HG03432 (cell line): ENCODE measurements around the gene MAN1C1.

Experiments
- ATAC-seq: cut with Tn5 transposase; IDR thresholded peaks from one replicate; pipeline ENCODE4 v1.9.1; 2021; ENCODE audit warnings: mild to moderate bottlenecking, moderate library complexity; ENCODE audit not compliant: unreplicated experiment

Gene MAN1C1

DNA sequence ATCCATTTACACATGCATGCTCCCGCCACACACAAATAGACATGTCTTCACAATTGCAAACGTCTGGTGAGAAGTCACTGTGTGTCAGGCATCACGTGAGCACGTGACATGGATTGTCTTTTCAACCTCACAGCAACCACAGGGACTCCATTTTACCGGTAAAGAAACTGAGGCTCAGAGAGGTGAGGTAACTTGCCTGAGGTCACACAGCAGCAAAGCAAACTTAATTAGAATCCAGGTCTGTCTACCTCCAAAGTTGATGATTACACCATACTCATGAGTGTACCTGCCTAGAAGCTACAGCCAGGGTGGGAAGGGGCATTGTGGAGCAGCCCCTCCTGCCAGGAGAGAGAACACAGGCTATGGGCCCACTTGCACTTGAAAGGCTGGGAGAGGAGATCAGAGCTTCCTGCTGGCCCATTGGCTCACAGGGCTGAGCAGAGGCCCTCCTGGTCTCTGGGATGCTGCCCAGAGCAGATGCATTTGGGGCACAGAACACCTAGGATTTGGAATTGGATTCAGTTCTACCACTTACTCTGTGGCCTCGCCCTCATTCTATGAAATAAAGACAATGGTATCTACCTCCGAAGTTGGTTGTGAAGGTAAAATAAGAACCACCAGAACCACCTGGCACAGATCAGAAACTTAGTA is 139.0 kb downstream of the MAN1C1 start:
- ATAC-seq = no peak

DNA sequence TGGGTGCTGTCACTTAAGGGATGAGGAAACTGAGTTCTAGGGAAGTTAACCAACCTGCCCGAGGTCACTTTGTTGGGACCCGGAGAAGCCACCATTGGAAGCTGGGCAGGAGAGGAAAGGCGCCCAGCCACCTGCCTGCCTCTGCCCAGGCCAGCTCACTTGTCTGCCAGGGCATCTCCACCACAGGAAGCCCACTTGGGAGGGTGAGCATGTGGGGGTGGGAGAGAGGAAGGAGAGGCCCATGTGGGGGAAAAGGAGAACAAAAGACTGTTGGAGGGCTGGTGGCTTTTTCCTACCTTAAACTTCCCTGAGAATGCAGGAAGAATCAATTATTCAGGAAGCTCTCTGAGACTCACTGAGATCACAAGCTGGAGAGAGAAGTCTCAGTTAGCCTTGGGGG is 139.6 kb downstream of the MAN1C1 start:
- no peak for ATAC-seq

DNA sequence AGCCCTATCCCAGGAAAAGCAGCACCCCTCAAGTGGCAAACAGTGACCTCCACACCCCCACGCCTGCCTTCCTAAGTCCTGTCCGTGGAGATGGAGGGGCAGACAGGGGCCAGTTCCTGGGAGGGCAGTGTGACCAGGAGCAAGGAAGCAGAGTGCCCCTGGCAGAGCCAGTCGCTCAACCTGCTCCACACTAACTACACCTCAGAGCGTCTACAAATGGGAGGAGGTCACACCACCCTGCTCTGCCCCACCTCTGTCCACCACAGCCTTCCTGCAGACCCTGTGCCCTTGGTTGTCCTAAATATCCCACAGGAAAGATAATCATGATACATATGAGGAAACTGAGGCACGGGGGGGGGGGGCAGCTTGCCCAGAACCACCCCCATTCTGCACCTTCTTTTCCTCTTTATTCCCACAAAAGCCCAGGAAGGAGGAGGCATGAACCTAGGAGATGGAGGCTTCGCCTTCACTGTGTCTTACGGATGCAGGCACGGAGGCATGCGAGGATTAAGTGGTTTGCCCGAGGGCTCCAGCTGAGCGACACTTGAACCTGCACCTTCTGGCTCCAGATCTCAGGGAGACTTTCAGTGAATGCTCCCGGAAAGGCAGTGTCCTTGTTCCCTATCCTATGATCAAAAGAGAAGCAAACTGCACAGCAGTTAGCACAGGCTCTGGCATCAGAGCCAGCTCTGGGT is 140.7 kb downstream of the MAN1C1 start:
- ATAC-seq = no peak

DNA sequence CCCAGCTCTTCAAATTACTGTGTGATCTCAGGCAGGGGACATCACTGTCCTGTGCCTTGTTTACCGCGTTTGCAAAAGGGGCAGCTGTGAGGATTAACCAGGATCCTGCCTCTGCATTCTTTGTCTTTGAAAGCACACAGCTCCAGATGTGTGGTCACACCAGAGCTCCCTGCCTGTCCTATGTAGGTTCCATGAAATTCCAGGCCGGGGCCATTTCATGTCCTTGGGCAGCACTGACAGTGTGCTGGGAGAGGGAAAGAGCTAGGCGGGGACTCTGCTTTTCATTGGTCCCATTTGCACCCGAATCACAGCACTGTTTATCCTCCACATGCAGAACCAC is 141.2 kb downstream of the MAN1C1 start:
- no peak for ATAC-seq

DNA sequence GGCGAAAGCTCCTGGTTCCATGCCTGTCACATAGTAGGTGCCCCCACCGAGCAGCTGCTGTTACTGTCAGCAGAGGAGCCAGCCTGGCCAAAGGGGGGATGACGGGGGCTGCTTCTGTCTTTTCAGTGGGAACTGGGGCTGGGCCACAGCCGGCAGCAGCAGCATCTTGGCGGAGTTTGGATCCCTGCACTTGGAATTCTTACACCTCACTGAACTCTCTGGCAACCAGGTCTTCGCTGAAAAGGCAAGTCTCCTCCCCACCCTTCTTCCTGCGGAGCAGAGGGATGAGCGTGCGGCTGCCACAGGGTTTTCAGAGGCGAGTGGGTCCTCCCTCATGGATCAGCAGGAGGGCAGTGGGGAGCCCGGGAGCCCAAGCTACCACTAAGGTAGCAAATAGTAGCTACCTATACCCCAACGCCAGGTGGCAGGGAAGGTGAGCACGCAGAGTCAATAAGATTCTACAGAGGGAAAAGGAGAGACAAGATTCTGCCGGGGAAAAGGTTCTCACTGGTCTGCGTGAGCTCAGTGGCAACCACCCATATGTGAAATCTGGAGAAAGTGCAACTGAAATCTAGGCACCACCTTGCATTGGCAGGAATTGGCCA is 142.0 kb downstream of the MAN1C1 start:
- no peak for ATAC-seq

DNA sequence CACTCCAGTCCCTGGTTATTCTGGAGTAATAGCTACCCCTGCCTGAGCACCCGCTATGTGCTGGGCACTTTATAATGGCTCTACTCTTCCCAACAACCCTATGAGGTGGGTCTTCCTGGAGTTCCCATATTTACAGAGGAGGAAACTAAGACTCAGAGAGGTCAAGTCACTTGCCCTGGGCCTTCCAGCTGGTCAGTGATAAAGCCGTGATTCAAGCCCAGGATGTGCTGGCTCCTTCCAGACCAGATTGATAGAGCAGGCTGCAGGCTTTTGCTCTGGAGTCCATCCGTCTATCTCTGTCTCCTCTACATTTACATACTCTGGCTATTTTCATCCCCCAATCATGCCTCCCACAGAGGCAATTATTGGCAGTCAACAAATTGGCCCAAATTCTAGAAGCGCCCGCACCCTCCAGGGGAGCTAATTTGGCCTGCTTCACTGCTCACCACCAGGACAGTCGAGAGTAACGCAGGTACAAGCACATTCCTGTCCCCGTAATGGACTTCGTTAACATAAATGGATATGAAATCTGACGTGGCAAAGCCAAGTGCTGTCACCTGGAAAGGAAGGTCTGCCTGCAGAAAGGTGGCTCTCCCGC is 143.6 kb downstream of the MAN1C1 start:
- no peak for ATAC-seq

DNA sequence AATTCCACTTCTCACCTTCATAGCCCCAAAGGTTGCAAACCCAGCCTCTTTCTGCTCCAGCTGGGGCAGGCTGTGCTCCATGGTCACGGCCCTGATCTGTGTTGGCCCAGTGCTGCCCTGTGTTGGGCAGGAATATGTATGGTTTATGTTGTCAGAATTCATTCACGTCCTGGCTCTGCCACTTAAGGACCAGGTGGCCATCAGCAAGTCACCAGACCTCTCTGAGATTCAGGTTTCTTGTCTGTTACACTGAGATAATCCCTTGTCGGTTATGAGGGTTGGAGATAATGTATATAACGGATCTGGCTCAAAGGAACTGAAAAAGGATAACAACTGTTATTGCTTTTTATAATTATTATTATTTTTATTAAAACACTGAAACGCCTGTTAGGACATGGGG is 144.3 kb downstream of the MAN1C1 start:
- ATAC-seq = no peak

DNA sequence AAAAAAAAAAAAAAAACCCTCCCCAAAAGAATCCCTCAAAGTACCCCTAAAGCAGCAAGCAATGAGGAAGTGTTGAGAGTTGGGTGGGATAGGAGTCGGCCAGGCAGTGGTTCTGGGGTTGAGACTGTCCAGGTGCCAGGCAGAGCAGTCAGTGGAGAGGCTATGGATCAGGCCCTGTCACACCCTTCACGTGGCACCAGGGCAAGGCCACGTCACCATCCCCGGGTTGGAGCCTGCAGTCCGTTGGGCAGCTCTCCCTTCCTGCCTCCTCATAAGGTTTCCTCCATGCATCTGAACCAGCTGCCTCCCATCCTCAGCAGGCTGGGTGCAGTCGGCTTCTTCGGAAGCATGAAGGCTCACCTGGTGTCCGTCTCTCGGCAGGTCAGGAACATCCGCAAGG is 146.9 kb downstream of the MAN1C1 start:
- ATAC-seq = no peak

DNA sequence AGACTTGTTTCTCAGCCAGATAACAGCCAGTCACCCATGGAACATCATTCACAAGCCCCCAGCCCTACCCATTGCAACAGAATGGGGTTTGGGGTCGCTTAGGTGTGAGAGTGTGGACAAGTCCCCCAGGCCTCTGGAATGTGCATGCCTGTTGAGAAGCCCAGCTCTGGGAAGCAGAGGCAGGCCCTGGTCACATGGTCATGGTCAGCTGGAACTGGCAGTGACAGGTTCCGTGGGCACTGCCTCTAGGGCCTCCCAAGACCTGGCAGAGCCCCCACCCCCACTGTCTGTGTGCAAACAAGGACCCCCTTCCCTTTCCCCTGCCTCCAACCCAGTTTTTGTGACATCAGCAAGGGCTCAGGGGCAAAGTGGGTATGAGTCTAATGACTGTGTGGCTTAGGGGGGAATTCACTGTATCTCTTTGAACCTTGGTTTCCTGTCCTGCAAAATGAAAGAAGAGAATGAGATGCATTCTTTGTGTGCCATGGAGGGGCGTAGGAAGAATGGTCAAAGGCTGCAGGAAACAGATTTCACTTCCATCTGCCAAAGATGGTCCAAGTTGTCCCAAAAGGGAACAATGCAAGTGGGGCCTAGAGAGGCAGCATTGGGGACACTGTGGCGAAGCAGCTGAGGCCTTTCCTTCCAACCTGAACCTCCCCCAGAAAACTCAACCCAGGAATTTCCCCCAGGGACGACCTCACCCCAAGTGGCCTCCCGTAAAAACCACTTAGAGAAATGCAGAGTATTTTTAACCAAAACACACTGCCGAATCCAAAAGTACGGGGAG is 148.7 kb downstream of the MAN1C1 start:
- ATAC-seq = no peak

DNA sequence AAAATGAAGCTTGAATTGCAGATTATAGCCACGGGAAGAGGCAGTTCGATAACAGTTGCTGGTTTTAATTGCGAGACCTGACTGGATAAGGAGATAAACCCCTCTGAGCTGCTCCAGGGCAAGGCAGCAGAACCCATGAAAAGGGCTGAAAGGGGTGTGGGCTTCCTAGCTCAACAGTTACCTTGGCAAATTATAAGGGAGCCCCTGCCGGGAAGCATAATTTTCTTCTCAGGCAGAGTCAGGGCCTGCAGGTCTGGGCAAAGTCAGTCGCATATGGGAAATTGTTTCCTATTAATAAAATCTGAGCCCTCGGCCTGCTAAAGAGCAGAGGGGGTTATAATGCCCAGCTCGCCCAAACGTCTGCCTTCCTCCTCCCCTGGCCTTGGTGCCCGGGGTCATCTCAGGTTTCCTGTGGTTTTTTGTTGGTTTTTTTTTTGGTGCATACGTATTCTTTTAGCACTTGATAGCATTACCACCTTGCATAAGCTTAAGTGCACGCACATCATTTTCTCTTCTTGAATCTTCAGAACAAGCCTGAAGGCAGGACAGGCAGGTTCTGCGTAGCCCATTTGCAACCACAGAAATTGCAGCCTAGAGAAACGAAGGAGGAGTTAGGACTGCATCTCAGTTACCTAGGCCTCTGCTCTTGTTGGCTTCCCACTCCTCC is 149.5 kb downstream of the MAN1C1 start:
- no peak for ATAC-seq

DNA sequence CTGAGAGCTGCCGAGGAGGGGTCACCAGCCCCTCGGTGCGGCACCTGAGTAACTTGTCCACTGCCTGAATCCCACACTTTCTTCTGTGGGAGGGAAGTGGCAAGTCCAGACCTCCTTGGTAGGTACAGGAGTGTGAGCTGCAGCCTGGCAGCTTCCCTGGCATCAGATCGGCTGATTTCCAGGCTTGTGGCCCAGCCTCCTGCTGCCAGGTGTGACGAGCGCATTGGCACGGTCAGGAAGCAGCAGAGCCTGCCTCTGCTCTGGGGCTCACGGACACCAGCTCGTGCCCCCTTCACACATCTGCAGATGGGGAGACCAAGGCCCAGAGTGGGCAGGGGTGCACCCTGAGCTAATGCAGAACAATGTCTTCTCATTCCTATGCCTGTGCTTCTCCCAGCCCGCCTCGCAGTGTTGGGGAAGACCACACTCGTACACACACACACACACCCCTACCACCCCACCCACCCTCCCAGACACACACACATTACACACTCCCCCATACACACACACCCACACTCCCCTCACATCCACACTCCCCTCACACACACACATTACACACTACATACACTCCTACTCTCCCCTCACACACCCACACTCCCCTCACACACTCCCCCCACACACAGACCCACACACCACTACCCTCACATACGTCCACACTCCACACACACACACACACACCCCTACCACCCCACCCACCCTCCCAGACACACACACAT is 150.3 kb downstream of the MAN1C1 start:
- no peak for ATAC-seq

DNA sequence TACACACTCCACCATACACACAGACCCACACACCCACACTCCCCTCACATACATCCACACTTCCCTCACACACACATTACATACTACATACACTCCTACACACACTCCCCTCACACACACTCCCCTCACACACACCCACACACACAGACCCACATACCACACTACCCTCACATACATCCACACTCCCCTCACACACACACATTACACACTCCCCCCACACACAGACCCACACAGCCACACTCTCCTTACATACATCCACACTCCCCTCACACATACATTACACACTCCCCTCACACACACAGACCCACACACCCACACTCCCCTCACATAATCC is 150.8 kb downstream of the MAN1C1 start:
- no peak for ATAC-seq

DNA sequence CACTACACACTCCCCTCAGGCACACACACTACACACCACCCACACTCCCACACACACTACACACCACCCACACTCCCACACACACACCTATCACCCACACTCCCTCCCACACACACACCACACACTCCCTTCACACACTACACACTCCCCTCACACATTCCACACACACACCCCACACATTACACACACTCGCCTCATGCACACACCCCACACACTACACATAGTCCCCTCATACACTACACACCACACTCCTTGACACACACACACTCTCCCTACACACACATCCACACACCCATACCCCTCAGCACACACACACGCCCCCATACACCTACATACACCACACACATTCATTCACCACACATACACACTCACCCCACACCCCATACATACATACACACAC is 152.4 kb downstream of the MAN1C1 start:
- ATAC-seq = no peak

DNA sequence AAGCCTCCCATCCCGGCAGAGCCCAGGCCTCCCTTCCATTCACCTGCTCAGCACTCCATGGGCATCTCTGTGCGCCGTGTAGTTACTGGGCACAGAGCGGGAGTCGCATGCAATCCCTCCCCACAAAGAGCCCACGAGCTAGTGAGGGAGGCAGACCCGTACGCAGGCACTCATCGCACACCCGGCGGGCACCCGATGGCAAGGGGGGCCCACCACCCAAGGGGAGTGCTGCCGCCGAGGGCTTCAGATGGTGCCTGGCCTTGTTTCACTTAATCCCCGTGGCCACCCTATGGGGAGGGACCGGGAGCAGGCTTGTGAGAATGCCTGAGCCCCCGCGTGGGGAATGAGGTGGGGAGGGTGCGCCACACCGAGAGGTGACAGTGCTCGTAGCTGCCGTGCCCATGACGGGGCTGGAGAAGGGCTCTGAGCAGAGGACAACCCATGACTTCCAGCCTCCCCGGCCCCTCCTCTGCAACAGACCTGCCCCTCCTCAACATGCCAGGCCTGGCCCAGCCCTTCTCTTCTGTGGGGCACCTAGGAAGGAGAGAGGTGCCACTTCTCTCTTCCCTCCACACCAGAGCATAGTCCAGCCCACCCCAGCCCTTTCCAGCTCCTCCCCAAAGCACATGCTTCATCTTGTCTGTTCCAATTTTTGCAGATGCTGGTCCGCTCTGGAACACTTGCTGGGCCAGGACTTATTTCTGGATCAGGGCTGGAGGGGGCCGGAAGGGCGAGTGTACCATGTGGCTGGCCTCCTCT is 153.2 kb downstream of the MAN1C1 start:
- no peak for ATAC-seq

DNA sequence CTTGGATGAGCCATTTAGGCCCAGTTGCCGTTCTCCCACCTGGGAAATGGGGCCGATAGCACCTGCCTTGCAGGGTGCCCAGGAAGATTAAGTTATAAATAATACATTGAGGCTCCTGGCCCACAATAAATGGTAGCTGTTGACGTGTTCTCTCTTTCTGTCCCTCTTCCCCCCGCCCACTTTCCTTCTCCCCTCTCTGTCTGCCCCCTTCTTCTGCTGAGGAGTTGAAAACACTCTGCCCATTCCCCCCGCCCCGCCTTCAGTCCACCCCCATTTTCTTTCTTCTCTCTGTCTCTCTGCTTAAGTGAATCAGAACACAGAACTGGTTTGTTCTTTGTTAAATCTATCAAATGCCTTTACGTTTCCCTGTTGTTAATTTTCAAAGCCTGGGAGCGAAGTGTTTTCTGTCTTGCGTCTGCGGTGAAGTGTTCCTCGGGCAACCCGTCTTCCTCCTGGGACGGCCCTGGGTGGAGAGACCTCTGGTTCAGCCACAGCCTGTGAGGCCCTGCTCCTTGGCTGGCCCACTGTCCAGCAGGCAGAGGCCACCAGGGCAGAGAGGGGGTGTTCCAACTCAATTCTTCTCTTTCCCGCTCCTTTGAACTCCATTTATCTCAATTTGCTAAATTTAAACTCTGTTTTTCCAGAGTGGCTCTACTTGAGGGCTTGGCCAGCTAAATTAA is 154.1 kb downstream of the MAN1C1 start:
- ATAC-seq = no peak

DNA sequence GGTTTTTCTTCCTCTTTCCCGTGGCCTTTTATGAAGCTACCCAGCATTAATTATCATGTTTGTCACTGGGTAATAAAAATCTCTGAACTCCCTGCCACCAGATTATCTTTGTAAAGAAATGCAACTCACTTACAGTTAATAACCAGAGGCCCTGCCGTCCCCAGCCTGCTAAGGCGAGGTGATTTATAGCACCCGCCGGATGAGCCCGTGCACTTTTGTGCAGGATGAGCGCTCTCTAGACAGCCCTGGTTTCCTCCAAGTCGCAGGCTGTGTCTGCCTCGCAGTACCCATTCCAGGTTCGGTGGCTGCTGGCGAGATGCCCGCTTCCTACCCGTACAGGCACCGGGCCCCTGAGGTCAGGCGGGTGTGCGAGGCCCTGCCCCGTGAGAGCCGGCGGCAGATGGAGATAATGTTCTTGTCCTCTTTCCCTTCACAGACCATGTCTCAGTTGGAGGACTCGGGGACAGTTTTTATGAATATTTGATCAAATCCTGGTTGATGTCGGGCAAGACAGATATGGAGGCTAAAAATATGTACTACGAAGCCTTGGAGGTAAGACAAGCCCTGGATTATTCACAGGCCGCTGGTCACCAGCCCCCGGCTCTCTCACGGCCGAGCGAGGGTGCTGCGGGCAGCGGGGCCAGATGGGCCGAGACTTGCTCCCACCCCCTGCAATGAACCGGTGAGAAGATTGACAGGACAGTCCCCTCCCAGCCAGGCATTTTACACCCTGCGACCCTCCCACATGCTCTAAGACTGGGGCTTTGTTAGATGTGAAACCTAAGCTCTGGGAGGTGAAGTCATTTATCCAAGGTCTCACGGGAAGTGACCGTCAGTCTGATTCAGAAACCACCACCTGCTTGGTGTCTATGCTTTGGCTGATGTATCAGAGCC is 154.9 kb downstream of the MAN1C1 start:
- ATAC-seq = no peak

DNA sequence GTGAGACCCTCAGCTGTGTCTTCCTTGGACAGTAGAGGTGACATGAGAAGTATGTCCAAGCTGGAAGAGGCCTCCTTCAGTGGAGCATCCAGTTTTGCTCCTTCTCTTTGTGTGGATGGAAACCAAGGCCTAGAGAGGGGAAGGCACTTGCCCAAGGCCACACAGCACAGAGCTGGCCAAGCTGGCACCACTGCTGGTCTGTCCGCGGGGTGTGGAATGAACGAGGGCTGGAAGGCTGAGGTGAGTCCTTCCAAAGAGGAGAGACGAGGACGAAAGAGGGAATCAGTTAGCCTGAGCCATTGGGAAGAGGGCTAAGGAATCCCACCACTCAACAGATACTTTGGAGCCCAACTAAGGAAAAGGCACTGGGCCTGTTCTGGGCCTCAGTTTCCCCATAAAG is 155.6 kb downstream of the MAN1C1 start:
- ATAC-seq = no peak

DNA sequence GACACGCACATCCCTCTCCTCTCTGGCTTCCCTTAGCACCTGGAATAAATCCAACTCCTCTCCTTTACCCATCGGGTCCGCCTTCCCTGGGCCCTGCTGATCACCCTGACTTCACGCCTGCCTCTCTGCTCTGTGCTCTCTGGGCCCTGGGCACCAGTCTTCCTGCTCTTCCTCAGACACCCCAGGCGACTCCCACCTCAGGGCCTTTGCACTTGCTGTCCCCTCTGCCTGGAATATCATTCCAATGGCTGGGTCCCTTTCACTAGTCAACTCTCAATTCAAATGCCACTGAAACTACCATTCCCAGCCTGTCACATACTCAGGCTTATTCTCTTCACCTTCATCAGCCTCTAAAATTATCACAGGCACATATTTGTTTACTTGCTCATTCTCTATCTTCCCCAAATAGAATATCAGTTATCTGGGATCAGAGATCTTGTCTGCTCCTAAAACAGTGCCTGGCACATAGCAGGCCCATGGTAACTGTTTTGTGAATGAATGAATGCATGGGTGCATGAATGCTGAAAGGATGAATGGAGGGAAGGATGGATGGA is 156.2 kb downstream of the MAN1C1 start:
- no peak for ATAC-seq
